Ramos (cell line): ENCODE results near the gene RAD18.

ENCODE experiments used
- in situ Hi-C: fragments of 300-500 bp; cut with MboI; formaldehyde crosslinking; loops from one replicate; pipeline ENCODE4 v1.14.3; 2022; ENCODE audit warnings: low sequenced_read_pairs; ENCODE audit not compliant: unreplicated experiment

Gene RAD18

DNA sequence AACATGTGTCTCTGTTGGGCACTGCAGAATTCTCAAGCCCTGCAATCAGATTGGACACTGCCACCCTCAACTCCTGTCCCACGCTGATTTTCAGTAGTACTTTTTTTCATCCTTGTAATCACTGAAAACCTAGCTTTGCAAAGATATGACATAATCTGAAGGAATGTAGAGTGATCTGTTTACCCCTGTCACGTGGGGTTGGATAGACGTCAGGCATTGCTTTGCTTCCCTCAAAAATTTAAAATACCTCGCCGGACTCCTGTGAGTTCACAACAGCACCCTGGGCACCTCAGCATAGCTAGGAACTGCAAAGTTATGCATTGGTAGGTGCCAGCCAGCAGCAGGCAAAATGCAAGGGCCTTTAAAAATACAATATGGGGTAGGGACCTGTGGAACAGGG lies 122.7 kb downstream of the RAD18 start:
- in situ Hi-C loops = no loop called here

DNA sequence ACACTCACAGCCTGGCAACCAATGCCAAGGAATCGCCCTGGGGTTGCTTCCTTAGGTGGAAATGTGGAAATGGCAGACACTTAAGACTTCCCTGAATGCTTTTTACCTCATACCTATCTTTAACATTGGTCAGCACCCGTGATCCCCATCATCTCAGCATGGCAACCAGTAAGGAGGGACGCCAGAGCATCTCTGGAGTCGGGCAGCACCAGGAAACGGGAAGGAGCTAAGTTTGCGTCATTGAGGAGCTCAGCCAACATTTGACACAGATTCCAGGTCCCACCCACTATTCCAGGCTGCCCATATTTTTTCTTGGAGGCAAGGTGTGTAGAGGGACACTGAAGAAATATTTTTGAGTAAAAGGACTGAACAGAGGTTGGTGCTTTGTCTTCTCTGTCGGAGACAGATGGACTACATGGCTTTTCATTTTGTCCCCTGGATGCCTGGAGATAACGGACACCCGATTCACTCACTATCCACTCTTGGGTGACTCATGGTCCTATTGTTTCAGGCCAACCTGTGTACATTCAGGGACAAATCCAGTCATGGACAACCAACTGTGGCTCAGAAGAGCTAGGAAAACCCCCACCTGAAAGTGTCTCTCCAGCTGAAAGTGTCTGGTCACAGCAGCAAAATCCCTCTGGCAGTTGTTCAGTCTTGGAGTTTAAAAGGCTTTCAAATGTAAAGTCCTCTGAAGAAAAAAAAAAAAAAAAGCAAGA lies 123.5 kb downstream of the RAD18 start:
- in situ Hi-C loops = no loop called here

DNA sequence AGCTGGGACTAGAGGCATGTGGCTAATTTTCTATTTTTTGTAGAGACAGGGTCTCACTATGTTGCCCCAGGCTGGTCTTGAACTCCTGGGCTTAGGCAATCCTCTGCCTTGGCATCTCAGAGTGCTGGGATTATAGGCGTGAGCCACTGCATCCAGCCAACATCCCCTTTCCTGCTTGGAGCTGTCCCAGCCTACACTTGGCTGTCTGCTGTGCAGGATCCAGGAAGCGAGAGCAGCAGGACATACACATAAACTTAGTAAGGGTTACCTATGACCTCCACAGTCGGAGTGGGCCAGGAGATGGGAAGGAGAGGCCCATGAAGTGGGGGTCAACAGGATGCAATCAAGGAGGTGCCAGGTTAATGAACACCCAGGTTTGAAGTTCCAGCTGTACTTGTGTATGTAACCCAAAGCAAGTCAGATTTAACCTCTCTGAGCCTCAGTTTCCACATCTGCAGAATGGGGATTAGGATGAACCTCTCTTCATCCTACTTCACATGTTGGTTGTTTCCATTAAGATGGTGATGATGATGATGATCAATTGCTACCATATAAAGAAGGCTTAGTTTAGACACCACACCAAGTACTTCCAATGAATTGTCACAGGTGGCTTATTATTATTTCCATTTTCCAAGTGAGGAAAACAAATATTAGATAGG lies 124.4 kb downstream of the RAD18 start:
- in situ Hi-C loops = no loop called here

DNA sequence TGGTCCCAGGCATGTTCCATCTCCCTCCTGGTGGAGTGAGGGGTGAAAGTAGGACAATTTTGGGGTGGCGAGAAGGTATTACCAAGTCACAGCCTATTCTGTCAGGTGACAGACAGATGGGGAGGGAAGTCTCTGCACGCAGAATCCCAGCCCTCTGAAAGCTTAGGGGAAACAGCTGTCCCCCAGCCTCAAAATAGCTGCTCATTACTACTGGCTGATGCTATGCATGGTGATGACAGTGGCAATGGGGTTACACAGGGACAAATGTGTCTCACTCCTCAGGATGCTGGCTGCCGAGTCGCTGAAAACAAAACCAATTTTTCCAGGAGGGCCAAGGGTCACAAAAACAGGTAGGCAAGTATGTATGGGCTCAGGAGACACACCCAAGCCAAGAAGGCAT lies 125.0 kb downstream of the RAD18 start:
- in situ Hi-C loops = no loop called here

DNA sequence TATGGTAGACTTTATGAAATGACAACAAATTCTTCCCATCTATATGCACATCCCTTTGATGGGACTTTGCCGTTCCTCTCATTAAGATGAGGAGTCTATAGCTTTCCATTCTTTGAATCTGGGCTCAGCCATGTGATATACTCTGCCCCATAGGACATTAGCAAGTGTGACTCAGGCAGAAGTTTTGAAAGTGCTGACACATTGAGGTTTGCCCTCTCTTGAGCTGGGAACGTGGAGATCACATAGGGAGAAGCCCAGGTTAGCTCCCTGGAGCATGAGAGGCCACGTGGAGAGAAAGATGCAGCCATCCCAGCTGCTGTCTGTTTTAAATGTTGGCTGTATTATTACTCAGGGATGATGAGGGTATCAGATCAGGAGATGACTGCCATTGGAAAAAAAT lies 126.1 kb downstream of the RAD18 start:
- in situ Hi-C loops = no loop called here

DNA sequence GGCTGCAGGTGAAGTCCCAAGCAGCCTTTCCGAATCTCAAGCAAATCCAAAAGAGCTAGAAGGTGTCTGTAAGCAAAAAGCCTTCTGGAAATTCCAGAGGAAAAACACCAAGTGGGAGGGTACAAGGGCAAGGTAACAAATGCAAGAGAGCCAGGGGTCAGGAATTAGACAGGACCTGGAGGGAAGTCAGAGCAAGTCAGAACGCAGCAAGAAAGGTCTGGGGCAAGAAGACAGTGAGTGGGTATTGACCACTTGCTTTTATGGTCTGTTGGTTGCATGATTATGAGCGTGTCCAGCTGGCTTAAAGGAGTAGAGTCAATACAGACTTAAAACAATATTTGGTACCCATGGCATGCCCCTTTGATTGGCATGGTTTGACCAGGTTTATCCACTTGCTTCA lies 127.2 kb downstream of the RAD18 start:
- in situ Hi-C loops = no loop called here

DNA sequence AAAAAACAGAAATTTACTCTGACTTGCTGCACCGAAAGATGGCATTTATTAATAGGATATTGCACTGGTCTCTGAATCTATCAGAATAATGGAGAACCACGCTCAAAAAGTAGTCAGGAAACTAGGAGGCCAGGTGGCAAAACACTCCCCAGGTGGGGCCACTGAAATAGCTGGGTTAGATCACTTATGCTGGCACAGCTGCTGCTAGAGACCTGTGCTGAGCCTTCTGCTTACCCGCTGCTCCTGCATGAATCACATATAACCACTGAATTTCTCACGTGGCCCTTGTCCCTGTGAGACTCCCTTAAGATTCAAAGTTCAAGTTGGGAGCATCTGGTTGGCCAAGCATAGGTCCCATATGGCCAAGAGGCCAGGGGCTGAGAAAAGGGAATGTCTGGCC lies 127.9 kb downstream of the RAD18 start:
- in situ Hi-C loops = no loop called here

DNA sequence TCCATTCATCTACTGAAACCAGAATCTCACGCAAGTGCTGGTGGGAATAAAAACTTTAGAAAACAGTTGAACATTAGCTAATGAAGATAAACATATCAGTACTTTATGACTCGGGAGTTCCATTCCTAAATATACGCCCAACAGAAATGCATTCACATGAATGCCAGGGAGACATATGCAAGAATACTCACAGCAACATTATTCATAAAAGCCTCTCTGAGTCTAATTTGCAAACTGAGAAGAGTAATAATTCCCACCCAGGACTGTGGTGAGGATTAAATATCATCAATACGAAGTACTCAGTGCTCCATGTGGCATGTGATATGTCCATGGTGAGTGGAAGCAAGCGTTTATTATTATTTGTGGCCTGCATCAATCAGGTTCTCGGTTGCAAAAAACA lies 128.3 kb downstream of the RAD18 start:
- in situ Hi-C loops = no loop called here

DNA sequence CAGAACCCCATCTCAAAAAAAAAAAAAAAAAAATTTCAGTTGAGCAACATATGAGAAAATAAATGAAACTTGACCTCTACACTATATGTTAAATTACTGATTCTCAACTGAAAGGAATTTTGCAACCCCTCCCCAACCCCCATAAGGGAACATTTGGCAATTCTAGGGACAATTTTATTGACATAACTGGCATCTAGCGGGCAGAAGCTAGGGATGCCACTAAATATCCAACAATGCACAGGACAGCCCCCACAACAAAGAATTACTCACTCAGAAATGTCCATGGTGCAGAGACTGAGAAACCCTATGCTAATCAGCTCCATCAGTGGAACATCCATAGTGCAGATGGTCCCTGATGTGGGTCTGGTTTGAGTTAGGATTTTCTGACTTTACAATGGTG lies 135.6 kb downstream of the RAD18 start:
- in situ Hi-C loops = no loop called here
